Ecto neural progenitor cell (in vitro differentiated cells): ENCODE data around the gene STK38L.
A peak's percentile ranks its signal among the peaks of the same experiment; 100 is the strongest.
"Not testable (repeated sequence)": the region's sequence is repeated elsewhere in the genome, so short reads cannot be mapped to it uniquely, and the experiment has no call there.

Experiments used
- DNase-seq: peaks from one replicate; pipeline ENCODE4 v3.0.0-alpha.2; 2018; ENCODE audit warnings: low spot score

STK38L gene

DNA sequence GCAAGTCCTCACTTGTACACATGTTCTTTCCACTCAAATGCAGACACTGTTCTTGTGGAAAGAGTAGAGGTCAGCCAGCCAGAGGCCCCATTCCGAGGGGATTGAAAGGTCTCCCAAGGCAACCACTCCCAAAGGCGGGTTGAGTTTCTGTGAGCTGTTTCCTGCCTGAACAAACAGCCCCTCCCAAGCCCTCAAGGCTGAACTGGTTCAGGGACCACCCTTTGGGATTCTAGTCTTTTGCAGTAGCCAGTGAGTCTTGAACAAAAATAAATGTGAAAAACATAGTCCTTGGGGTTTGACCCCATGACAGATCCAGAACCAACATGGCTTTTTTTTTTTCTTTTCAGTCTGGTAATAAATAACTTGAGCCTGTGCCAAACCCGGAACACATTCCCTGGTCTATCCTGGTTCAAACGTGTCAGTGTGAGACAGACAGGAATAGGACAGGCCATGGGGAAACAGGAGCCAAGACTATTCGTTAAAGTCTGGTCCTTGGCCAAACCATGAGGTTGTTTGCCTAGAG is 17.6 kb upstream of the STK38L start:
- peak; percentile 80 for DNase-seq

DNA sequence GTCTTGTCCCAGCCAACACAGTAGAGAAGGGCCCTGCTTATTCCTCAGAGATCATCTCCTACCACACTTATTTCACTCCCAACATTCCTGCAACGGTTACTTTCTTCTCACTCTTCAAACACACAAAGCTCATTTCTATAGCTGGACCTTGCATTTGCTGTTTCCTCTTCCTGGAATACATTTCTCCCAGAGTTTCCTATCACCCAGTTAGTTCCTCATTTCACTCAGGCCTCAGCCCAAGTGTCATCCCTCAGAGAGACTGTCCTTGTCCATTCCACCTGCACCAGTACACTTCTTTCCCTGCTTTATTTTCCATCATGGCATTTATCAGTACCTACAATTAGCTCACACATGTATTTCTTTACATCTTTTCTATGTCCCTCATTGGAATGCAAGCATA is 14.7 kb upstream of the STK38L start:
- no peak for DNase-seq

DNA sequence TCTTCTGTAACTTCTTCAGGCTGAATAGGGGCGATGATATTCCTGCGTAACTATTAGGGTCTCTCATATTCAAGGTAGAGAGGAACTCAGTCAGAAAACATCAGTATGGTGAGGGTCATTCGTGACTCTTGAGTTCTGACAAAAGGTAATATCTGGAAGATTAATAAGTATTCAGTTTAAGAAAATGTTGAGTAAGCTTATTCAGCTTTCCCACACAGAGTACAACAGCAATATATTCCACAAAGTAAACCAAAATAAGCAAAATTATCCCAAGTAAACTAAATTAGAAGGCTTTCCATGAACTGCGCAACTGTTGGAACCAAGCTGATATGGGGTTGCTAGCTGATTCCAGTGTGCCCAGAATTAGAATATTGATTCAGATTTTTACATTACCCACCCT is 12.7 kb upstream of the STK38L start:
- DNase-seq, result not testable (repeated sequence)

DNA sequence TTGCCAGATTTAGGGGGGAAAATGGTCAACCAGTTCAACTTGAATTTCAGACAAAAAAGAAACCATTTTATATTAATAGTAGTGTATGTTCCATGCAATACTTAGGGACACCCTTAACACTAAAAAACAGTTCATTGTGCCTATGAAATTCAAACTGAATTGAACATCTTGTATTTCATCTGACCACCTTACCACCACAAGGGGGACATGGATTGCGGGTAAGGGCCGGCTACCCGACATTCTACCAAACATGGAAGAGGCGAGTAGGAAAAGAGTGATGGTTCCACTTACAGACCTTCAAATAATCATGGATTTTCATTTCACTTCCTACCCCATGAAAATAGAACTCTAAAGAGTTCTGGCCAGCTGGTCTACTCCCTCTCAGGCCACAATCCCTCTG is 10.3 kb upstream of the STK38L start:
- DNase-seq, result no peak

DNA sequence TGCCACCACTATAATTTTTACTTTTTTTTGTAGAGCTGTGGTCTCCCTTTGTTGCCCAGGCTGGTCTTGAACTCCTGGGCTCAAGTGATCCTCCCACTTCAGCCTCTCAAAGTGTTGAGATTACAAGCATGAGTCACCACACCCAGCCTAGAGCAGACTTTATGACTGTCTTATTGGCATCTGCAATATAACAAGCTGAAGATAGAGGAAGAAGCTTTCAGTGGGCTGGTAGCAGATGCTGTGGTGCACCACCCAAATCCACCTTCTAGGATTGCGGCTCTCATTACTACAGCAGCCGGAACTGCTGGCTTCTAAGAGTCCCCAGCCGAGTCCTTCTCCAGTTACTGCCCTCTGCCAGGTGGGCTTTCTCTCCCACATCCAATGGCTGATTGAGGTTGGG is 7.6 kb upstream of the STK38L start:
- DNase-seq, result no peak

DNA sequence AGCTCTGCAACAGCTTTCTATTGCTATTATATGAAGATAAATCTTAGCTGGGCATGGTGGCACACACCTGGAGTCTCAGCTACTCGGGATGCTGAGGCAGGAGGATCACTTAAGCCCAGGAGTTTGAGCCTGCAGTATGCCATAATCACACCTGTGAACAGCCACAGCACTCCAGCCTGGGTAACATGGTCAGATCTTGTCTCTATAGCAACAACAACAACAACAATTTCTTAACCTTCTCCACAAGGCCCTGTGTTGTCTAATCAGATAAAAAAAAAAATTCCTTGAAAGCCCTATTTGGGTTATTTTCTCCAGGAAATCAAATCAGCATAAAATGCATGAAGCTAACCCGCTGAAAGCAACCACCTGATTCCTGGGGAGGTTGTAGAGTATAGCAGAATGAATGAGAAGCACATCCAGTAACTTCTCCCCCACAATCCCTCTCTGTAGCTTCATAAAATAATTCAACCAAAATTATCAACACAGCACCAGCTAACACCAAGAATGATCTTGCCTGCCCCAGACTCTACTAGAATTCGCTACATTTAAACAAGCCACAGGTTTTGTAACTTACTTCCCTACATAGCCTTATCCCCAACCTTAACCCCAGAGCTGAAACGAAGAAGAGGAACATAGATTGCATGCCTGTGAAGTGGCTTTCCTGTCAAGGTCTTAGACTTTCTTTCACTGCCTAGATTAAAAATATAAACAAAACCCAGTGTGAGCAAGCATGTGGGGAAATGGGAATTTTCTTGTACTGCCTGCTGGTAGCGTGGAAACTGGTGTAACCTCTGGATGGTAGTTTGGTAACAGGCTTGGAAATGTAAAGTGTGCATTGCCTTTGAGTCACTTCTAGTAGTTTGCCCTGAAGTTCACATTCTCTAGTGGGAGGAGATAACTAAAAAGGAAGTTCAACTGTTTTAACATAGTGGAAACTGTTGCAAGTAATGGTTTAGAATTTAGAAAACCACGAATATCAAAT is 6.0 kb upstream of the STK38L start:
- DNase-seq, result no peak

DNA sequence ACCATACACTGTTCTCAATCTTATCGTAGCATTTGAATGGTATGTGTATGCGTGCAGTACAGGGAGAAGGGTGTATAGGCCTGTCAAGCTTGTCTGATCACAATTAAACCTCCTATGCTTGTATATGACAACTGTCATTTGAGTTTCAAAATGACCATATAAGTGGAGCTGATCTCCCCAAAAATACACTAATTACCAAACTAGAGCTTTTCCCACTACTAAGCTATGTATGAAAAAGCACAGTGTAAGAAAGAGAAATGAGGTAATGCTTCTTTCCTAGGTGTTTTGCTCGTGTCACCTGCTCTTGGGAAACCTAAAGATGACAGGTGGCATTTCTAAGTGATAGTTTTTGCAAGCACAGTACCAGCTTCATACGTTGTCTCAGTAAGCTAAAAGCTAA is 1.1 kb upstream of the STK38L start:
- no peak for DNase-seq

DNA sequence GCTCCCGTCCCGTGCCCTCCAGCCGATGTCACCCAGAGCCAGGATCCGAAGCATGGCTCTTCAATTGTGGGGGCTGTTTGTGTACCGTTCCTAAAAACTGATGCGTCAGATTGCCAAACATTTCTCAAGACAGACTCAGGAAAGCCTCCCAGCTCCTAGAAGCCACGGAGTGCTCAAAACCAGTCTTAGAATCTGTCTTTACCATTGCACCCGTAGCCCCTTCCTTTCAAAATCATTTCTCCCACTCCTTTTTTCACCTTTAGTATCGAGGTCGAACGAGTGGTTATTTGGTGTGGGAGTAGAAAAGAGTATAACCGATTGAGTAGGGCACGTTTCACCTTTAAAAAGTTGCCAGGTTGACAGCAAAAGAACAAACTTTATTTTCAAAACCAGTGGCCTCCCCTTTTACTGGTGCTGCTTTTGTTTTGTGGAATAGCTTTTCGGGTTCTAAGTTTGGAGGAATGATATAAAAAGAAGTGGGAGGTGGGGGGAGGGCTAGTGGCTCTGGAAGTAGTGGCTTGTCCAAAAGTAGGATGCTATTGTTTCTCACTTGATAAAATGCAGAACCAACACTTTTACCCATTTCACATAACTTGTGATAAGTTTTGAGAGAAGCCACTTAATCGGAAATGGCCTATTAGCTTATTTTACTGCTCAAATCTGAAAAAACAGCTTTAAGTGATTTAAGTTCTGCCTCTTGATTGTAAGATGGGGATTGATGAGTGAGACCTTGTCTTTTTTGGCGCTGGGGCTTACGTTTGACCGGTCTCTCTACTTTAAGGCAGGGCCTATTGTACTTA is 803 bp downstream of the STK38L start:
- no peak for DNase-seq

DNA sequence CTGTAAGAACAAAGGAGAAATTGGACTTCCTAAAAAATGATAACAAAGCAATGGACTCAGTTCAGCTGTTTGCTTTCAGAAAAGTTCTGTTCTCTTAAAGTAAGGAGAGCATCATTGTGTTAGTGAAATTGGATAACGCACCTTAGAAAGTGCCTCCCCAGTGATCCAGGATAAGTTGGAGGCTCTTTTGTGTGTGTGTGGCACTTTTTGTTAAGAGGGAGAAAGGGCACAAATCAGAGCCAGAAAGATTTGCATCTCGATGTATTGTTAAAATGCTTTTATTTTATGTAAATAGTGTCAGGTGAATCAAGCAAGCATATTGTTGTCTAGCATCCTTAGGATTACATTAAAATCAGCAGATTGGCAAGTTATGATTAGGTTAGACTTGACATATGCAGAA is 2.1 kb downstream of the STK38L start:
- no peak for DNase-seq

DNA sequence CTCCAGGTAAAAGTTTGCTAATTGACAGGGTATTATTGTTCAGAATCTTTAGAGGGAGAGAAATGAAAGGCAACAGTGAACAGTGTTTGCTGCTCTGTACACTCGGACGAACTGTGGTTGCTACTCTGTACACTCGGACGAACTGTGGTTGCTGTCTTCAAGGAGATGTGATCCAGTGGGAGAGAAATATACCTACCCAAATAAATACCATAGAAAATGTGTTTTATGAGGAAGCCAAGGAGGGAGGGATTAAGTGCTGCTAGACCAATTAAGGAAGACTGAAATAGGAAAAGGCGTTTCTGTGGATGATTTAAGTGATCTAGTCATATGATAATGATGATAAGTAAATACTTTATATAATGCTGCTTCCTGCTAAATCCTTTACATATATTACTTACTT is 2.7 kb downstream of the STK38L start:
- DNase-seq, result no peak

DNA sequence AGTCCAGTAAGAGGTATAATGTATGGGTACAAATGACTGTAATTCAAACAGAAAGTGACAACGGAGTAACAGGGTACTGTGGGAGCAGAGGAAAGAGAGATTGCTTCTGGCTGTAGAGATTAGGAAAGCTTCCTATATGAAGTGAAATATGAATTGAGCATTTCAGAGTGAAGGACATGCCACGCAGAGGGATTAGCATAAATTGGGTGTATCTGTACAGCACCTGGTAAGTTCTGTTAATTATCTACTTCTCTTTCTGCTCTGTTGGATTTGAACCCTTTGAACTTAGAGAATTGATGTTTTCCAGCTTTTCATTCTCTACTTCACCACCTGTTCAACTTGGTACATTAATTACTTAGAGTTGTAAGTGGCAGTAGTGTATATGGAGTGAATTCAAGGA is 8.8 kb downstream of the STK38L start:
- DNase-seq, result no peak

DNA sequence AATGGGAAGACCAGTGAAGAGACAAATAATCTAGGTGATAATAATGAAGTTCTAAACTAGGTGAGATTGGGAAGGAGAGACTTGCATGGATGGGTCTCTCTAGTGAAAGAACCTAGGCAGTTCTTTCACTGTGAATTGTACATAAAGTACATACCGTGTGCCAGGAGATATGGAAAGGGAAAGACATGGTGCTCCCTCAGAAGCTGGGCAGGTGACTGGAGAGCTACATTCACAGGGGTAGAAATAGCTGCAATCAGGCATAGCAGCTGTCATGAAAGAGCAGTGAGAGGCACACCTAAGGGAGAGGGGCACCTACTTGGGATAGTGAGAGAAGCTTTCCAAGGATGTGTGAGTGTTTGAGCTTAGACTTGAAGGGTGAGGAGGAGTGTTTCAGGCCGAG is 9.3 kb downstream of the STK38L start:
- DNase-seq, result no peak

DNA sequence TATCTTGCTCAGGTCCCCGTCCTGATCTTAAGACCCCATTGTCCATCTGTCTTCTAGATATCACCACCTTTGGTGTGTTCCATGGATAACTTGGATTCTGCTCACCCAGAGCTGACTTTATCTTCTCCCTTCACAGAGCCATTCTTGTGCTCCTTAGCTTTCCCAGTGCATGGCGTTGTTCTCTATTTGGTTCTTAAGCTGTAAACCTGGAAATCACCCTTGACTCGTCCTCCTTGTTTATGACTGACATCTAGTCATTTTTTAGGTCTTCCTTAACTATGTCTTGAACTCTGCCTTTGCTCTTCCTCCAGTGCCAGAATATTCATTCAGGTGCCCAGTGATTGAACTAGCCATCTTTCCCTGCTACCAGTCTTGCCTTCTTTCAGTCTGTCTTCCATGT is 11.7 kb downstream of the STK38L start:
- DNase-seq, result no peak

DNA sequence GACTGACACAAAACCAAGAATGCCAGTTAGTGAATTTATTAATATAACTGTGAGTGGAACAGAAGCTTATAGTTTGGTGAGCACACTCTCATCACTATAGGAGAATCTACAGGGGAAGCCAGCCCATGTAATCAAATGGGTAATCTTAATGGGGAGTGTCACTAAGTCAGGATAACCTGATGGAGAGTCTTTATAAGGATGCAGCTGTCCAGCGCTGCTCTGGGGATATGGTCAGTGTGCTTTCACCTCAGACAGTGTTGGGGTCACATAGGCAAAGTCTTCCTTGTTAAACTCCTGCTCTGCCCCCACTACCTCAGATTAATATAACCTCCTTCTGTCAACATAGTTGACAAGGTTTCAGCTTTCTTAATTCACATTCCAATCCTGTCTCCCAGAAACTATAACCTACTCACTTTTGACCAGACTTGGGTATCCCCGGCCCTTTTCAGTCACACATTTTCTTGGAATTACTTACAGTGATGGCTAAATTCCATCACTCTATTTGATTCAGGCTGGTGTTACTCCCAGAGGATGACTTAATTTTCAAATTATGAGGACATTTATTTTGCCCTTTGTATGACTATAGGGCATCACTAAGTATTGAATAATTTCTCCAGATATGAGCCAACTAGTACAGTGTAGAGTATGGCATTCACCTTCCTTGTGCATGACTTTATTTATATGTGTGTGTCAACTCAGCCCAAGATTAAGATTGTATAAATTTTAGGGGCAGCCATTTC is 13.2 kb downstream of the STK38L start:
- DNase-seq, result no peak

DNA sequence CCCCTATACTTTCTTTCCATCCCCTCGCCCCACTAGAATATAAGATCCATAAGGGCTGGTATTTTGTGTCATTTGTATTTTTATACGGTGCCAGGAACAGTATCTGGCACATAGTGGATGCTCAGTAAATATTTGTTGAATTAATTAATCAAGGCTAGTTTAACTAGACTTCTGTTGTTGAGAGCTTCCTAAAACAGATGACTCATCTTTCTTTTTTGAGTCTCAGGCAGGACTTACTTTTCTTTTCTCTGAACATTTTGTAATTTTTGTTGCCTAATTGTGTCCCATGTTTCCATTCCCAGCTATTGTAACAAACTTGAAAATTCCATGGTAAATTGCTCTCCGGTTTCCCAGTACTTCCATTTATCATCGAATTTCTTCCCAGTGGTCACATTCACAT is 16.7 kb downstream of the STK38L start:
- DNase-seq, result no peak

DNA sequence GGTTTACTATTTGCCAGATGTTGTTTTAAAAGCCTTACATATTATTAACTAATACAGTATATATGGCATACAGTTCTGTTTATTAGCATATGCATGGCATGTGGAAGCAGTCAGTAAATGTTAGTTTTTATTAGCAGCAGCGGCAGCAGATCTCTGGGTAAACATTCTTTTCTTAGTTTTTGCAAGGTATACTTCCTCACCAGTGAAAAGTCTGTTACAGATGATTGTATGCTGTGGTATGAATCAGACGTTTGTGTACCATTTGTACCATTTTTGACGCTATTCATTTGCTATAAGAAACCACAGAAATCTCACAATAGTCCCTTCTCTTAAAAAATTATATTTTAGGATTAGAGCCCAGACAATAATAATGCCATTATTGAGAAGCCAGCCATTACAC is 17.8 kb downstream of the STK38L start:
- no peak for DNase-seq

DNA sequence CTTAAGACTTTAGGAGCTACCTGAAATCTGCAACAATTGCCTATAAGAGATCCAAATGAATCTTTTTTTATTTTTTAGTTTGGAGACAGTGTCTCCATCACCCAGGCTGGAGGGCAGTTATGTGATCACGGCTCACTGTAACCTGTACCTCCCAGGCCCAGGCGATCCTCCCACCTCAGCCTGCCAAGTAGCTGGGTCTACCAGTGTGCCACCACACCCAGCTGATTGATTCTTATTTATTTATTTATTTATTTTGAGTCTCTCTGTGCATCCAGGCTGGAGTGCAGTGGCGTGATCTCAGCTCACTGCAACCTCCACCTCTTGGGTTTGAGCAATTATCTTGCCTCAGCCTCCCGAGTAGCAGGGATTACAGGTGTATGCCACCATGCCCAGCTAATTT is 26.1 kb downstream of the STK38L start:
- DNase-seq, result no peak

DNA sequence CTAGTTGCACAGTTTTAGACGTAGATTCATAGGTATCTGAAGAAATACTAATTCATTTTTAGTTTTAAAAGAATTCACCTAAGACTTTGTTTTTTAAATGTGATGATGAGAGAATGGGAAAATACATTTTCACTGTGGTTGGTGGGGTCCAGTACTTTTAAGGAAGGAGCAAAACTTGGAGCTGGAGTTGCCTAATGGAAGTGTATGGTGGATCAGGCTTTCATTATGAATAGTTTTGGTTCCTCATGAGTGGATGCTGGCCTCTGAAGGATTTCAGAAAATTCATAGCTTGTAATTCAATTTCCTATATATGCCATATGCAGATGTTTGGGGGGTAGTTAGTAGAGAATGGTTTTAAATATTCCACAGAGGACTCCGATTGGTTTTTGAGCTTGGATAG is 27.1 kb downstream of the STK38L start:
- no peak for DNase-seq

DNA sequence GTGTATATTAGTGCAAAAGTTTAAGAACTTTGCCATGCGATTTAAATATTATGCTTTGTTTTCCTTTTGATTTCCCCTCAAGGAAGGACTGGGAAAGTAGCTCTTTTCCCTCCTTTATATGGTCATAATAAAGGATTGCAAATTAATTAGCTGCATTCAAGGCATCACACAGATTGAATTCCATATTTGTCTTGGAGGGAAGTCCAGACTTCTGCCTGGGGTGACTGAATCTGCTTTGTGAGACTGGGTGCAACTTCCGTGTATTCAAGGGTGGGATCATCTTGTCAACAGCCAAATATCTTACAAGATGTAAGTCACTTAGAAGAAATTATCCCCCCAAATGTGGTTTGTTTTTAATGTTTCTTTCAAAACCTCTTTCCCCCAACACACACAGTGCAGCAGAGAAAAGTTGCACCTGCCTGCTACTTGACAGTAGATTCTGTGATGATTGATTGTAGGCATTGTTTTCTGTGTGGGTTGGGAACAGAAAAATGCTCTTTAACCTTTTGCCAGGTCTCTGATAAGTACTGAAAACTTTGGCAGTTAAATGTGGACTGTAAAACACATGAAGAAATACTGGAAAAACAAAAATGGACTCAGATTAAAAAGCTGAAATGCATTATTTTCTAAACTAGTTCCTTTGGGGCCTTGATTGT is 28.4 kb downstream of the STK38L start:
- no peak for DNase-seq

DNA sequence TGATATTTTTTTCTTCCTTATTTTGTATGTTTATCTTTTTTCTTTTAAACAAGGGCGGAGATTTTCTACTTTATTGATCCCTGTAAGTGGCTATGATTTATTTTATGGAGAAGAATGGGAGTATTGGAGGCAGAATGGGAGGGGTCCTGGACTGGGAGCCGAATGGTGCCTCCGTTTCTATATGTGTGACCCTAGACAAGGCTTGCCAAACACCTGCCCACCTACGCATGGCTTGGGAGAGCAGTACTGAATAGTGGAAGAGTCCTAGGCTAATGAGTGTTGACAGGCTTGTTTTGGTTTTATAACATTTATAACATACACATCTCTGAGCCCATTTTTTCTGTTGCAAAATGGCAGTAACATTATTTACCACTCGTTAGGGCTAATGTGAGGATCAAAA is 29.0 kb downstream of the STK38L start:
- no peak for DNase-seq

DNA sequence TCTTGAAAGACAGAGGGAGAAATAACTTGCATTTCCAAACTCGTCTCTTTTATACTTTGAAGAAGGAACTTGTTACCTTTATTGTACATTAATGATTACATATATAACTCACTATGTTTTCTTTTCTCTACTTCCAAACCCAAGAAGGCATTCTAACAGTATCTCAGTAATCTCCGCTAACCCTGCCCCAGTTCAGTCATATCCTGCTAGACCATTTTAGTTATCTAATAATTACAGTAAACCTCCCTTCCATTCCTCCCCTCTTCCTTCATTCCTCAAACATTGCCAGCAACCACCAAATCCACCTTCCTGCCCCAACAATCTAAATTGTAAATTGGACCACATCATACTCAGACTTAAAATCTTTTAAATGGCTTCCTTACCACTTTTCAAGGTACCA is 30.6 kb downstream of the STK38L start:
- no peak for DNase-seq

DNA sequence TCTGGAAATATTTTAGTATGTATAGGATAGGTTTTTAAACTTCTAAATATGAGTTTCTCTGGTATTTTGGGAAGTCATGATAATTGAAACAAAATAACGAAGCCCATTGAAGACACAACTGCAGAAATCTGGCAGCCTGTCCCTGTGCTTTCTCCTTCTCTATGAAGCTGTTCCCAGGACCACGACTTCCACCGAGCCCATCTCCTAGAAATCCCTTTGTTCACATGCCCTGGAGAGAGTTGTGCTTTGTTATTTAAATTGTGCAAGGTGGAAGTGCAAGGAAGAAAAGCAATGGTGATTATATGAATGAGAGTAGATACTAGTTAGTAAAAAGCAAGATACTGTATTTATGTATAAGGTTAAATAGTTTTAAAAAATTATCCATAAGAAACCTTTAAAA is 32.2 kb downstream of the STK38L start:
- DNase-seq, result no peak
